Activated naive CD8-positive, alpha-beta T cell (primary cell): Measurements from ENCODE around the gene COPB1.

Source experiments
- H3K27ac Mint-ChIP-seq: one replicate; pipeline ENCODE4 v1.8.0; 2021; ENCODE audit warnings: mixed read lengths
- H3K27me3 Mint-ChIP-seq: one replicate; pipeline ENCODE4 v1.8.0; 2021; ENCODE audit warnings: mixed read lengths
- H3K36me3 Mint-ChIP-seq: one replicate; pipeline ENCODE4 v1.8.0; 2021; ENCODE audit warnings: mixed read lengths
- H3K4me1 Mint-ChIP-seq: one replicate; pipeline ENCODE4 v1.8.0; 2021; ENCODE audit warnings: low read depth, mixed read lengths
- H3K4me3 Mint-ChIP-seq: one replicate; pipeline ENCODE4 v1.8.0; 2021; ENCODE audit warnings: mild to moderate bottlenecking, mixed read lengths
- H3K9me3 Mint-ChIP-seq: one replicate; pipeline ENCODE4 v1.8.0; 2021; ENCODE audit warnings: low read depth, mixed read lengths

COPB1 gene

DNA sequence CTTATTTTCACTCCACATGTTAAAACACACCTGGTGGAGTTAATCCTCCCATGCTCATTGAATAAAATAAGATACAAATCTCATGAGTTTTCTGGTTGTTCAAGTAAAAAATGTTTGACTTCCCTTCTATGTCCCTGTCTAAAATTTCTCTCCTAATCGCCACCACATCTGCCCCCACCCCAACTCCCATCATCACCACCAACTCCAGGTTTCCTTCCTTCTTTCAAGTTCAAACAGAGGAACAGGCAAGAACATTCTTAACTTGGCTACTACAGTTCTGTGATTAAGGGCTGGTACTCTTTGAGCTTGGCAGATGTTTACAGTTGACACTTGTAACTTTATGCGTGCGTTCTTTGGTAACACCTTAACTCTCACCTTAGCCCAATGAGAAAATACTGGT is 29.7 kb upstream of the COPB1 start:
- H3K27me3 Mint-ChIP-seq, result no peaks in the 10 kb centered on the region
- no peak overlapping the region for H3K27ac Mint-ChIP-seq

DNA sequence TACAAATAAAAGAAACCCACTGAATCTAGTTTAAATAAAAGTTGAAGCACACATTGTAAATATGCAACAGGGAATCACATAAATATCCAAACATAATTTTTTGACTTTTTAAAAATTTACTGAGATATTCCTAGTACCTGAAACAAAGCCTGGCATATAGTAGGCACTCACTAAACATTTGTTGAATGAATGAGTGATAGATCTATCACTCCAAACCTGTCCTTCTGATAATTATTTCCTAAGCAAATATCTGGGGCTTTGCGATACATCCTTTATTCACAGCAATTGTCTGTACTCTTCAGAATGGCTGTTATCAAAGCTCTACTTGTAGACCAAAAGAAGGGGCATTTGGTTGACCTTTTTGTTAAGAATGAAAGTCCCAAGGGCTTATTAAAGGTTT is 23.2 kb upstream of the COPB1 start:
- Mint-ChIP-seq H3K4me1 (peaks cover 21% of the 10 kb centered on the region), H3K4me3 (no peak overlapping the region), H3K36me3 (peaks cover 6% of the 10 kb centered on the region), H3K27me3 (no peaks in the 10 kb centered on the region), H3K9me3 (no peaks in the 10 kb centered on the region), H3K27ac (peak overlapping the region; percentile 18)

More for the DNA sequence above, 29.7 kb upstream of the COPB1 start:
- H3K9me3 Mint-ChIP-seq, result no peaks in the 10 kb centered on the region
- no peaks in the 10 kb centered on the region for H3K4me1 Mint-ChIP-seq
- H3K36me3 Mint-ChIP-seq, result peaks cover 9% of the 10 kb centered on the region
- H3K4me3 Mint-ChIP-seq, result no peak overlapping the region

DNA sequence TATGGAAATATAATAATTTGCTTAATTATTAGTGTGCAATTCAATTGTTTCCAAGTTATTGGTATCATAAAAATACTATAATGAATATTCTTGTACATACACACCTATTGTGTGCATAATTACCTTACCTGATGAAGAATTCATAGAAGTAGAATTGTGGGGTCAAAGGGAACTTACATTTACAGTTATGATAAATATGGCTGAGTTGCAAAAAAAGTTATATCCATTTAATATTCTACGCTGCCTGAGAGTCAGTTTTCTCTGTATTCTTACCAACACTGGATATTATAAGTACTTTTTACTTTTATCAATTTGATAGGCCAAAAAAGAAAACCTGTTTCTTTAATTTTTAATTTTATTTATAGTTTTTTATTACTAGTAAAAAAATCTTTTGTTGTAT is 22.6 kb upstream of the COPB1 start:
- H3K4me3 Mint-ChIP-seq, result no peak overlapping the region
- H3K27me3 Mint-ChIP-seq, result no peaks in the 10 kb centered on the region
- H3K9me3 Mint-ChIP-seq, result no peaks in the 10 kb centered on the region

GRCh38 chr11:14520747-14521151 is 21.1 kb upstream of the COPB1 start:
- Mint-ChIP-seq H3K36me3 (peaks cover 11% of the 10 kb centered on the region), H3K4me1 (peaks cover 29% of the 10 kb centered on the region), H3K27ac (peak overlapping the region; percentile 98), H3K27me3 (no peaks in the 10 kb centered on the region), H3K4me3 (peak overlapping the region; percentile 95), H3K9me3 (no peaks in the 10 kb centered on the region)

More for the DNA sequence above, 22.6 kb upstream of the COPB1 start:
- peaks cover 8% of the 10 kb centered on the region for H3K36me3 Mint-ChIP-seq
- no peak overlapping the region for H3K27ac Mint-ChIP-seq
- peaks cover 26% of the 10 kb centered on the region for H3K4me1 Mint-ChIP-seq

GRCh38 chr11:14519917-14520746 is 20.5 kb upstream of the COPB1 start, which contains the start of gene PSMA1:
TSS of gene PSMA1 (minus strand) at chr11:14520386. CDS start at chr11:14520299, 87 bp downstream.
- no peaks in the 10 kb centered on the region for H3K27me3 Mint-ChIP-seq
- peak within 1 kb of the TSS; percentile 95 for H3K4me3 Mint-ChIP-seq
- peaks cover 11% of the 10 kb centered on the region for H3K36me3 Mint-ChIP-seq
- peaks cover 29% of the 10 kb centered on the region for H3K4me1 Mint-ChIP-seq
- no peaks in the 10 kb centered on the region for H3K9me3 Mint-ChIP-seq
- peak within 1 kb of the TSS; percentile 98 for H3K27ac Mint-ChIP-seq

DNA sequence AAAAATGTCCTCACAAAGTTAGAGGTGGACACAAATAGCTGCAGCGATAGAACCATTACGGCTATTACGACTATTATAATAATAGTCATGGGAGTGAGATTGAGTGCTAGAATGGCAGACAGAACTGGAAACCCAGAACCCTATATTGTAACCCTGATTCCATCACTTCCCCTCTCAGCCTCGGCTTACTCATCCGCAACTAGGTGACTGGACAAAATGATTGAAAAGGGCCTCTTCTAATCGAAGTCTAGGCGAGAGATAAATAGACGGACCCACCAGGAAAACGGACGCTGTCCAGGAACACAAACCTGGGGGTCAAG is 19.9 kb upstream of the COPB1 start:
- H3K9me3 Mint-ChIP-seq, result no peaks in the 10 kb centered on the region
- H3K36me3 Mint-ChIP-seq, result peaks cover 11% of the 10 kb centered on the region
- no peaks in the 10 kb centered on the region for H3K27me3 Mint-ChIP-seq
- H3K27ac Mint-ChIP-seq, result peak overlapping the region; percentile 98
- peak overlapping the region; percentile 95 for H3K4me3 Mint-ChIP-seq
- H3K4me1 Mint-ChIP-seq, result peaks cover 29% of the 10 kb centered on the region

GRCh38 chr11:14518820-14519219 is 19.2 kb upstream of the COPB1 start:
- peak overlapping the region; percentile 95 for H3K4me3 Mint-ChIP-seq
- H3K27me3 Mint-ChIP-seq, result no peaks in the 10 kb centered on the region
- peaks cover 29% of the 10 kb centered on the region for H3K4me1 Mint-ChIP-seq
- H3K9me3 Mint-ChIP-seq, result no peaks in the 10 kb centered on the region
- peaks cover 11% of the 10 kb centered on the region for H3K36me3 Mint-ChIP-seq
- H3K27ac Mint-ChIP-seq, result peak overlapping the region; percentile 98

DNA sequence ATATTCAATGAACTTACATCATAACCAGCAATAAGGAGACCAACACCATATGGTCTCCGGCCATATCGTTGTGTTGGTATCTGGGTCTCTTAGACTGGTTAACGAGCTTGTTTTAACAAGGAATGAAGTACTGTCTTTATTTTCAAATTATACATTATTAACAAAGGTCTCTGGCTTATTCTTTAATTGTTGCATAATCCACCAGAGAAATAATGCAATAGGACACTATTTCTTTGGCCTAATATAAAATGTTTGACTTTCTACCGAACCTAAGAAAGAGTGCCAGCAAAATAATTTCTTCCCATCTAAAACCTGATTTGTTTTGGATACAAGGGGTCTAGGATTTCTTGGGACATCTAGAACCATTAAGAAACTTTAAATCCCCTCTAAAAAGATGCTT is 14.2 kb upstream of the COPB1 start:
- no peaks in the 10 kb centered on the region for H3K9me3 Mint-ChIP-seq
- peaks cover 30% of the 10 kb centered on the region for H3K4me1 Mint-ChIP-seq
- H3K27ac Mint-ChIP-seq, result no peak overlapping the region
- peaks cover 20% of the 10 kb centered on the region for H3K36me3 Mint-ChIP-seq
- no peaks in the 10 kb centered on the region for H3K27me3 Mint-ChIP-seq
- H3K4me3 Mint-ChIP-seq, result no peak overlapping the region

- Mint-ChIP-seq H3K27ac (peak overlapping the region; percentile 30), H3K4me3 (no peak overlapping the region), H3K36me3 (peaks cover 16% of the 10 kb centered on the region), H3K27me3 (no peaks in the 10 kb centered on the region), H3K9me3 (no peaks in the 10 kb centered on the region), H3K4me1 (peaks cover 17% of the 10 kb centered on the region)
These were observed 6.9 kb upstream of the COPB1 start for GRCh38 chr11:14506532-14506931.

DNA sequence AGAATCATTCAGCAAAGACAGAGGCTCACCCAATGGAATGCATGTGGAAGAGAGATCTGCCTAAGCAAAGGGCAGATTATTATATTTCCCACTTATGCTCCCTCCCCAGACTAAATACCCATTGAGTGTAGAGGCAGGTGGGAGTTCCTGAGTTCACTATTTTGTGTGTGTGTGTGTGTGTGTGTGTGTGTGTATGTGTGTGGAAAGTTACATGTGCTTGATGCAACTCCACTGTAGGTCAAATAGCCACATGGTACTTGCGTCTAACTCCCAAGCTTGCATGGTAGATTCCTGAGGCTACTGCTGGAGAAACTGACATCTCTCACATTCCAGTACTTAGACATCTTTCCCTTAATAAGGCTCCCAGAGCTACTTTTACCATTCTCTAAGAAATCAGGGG is 3.4 kb upstream of the COPB1 start:
- no peaks in the 10 kb centered on the region for H3K27me3 Mint-ChIP-seq
- peaks cover 3% of the 10 kb centered on the region for H3K36me3 Mint-ChIP-seq
- peaks cover 21% of the 10 kb centered on the region for H3K4me1 Mint-ChIP-seq
- H3K9me3 Mint-ChIP-seq, result no peaks in the 10 kb centered on the region
- H3K4me3 Mint-ChIP-seq, result no peak overlapping the region
- no peak overlapping the region for H3K27ac Mint-ChIP-seq

- no peak overlapping the region for H3K4me3 Mint-ChIP-seq
These were observed 2.4 kb upstream of the COPB1 start for GRCh38 chr11:14502039-14502438.

GRCh38 chr11:14500181-14500651 is 605 bp upstream of the COPB1 start:
- H3K27me3 Mint-ChIP-seq, result no peaks in the 10 kb centered on the region
- H3K9me3 Mint-ChIP-seq, result no peaks in the 10 kb centered on the region
- H3K36me3 Mint-ChIP-seq, result peaks cover 14% of the 10 kb centered on the region
- peak overlapping the region; percentile 98 for H3K27ac Mint-ChIP-seq
- peaks cover 45% of the 10 kb centered on the region for H3K4me1 Mint-ChIP-seq
- H3K4me3 Mint-ChIP-seq, result peak overlapping the region; percentile 99

More at GRCh38 chr11:14502039-14502438, 2.4 kb upstream of the COPB1 start:
- no peaks in the 10 kb centered on the region for H3K27me3 Mint-ChIP-seq
- H3K36me3 Mint-ChIP-seq, result peaks cover 11% of the 10 kb centered on the region
- H3K4me1 Mint-ChIP-seq, result peaks cover 31% of the 10 kb centered on the region
- no peak overlapping the region for H3K27ac Mint-ChIP-seq
- H3K9me3 Mint-ChIP-seq, result no peaks in the 10 kb centered on the region

DNA sequence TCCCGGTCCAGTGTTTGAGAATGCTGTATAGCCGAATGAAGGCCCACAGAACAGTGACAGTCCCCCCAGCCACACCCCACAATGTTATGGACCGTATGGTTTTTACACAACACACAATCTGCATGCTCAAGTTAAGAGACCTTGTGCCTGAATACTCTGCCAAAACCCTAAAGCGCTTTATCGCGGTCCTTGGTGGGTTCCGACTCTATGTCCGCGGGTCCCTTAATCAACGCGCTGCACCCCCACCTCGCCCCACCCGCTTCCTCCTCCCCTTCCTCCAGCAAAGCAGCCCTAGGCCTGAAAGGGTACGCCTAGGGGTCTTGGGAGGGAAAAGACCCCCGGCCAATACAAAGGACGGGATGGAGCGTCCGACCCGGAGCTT is 442 bp downstream of the COPB1 start:
- Mint-ChIP-seq H3K36me3 (peaks cover 12% of the 10 kb centered on the region), H3K4me1 (peaks cover 54% of the 10 kb centered on the region)

DNA sequence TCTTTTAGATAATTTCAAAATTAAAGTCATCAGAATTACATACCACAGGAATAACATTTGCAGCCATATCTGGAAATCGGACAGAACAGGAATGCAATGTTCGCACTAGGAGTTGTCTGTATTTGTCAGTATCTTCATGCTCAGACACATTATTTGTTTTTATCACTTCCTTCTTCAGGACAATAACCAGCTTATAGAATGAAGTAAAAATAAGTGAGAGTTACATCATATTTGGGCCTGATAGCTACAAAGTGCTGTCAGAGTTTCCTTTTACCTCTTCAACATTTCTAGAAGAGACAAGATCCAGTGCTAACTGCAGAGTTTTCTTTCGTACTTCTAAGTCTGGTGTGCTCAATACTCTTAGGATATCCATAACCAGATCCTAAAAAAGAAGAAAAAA is 18.9 kb downstream of the COPB1 start:
- H3K27ac Mint-ChIP-seq, result peak overlapping the region; percentile 77
- H3K27me3 Mint-ChIP-seq, result no peaks in the 10 kb centered on the region
- peaks cover 7% of the 10 kb centered on the region for H3K36me3 Mint-ChIP-seq
- peaks cover 20% of the 10 kb centered on the region for H3K4me1 Mint-ChIP-seq
- no peak overlapping the region for H3K4me3 Mint-ChIP-seq
- H3K9me3 Mint-ChIP-seq, result no peaks in the 10 kb centered on the region

More for the DNA sequence above, 442 bp downstream of the COPB1 start:
- Mint-ChIP-seq H3K9me3 (no peaks in the 10 kb centered on the region), H3K4me3 (peak overlapping the region; percentile 99), H3K27me3 (no peaks in the 10 kb centered on the region), H3K27ac (peak overlapping the region; percentile 98)

DNA sequence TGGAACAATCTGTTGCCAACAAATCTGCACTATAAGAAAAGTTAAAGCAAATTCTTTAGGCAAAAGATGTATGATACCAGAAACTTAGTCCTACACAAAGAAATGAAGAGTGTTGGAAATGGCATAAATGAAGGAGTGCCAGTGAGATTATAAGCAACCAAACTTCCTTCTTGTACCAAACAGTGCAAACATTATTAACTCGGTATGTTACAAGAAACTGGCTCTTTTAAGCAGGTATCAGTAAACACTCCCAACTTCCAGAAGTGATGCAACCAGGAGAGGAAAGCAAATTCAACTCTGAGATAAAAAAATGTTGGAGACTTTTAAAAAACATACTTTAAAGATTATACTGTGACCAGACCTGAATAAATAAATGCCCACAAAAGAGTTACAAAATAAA is 28.5 kb downstream of the COPB1 start:
- Mint-ChIP-seq H3K9me3 (no peaks in the 10 kb centered on the region), H3K27me3 (no peaks in the 10 kb centered on the region), H3K4me3 (no peak overlapping the region), H3K36me3 (peaks cover 26% of the 10 kb centered on the region), H3K27ac (peak overlapping the region; percentile 56), H3K4me1 (peaks cover 43% of the 10 kb centered on the region)

DNA sequence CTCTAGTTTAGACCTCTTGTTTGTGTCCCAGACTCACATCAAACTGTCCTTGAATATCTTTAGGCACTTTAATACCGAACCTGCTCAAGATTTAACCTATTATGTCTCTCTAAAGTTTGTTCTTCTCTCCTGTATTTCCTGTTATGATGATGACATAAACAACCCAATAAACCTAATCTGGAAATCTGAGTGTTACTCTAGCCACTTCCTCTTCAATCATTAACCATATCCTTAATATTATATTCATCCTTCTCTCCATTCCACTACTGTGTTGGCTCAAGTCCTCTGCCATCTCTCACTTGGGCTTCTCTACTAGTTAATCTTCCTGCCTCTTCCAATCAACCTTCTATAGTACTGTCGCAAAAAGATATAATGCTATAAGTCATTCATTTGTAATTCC is 36.0 kb downstream of the COPB1 start:
- peaks cover 5% of the 10 kb centered on the region for H3K36me3 Mint-ChIP-seq
- H3K27me3 Mint-ChIP-seq, result no peaks in the 10 kb centered on the region
- H3K4me1 Mint-ChIP-seq, result peaks cover 13% of the 10 kb centered on the region
- no peak overlapping the region for H3K4me3 Mint-ChIP-seq
- H3K27ac Mint-ChIP-seq, result no peak overlapping the region
- no peaks in the 10 kb centered on the region for H3K9me3 Mint-ChIP-seq
